GOT3 (cell line): ENCODE results near the gene TPM1.
A peak's percentile ranks its signal among the peaks of the same experiment; 100 is the strongest.
"Not testable (repeated sequence)": the region's sequence is repeated elsewhere in the genome, so short reads cannot be mapped to it uniquely, and the experiment has no call there.

Experiments used
- DNase-seq: peaks from one replicate; lab custom pipeline; 2025; ENCODE audit warnings: mixed read lengths; lab: John Stamatoyannopoulos, UW

TPM1 gene

DNA sequence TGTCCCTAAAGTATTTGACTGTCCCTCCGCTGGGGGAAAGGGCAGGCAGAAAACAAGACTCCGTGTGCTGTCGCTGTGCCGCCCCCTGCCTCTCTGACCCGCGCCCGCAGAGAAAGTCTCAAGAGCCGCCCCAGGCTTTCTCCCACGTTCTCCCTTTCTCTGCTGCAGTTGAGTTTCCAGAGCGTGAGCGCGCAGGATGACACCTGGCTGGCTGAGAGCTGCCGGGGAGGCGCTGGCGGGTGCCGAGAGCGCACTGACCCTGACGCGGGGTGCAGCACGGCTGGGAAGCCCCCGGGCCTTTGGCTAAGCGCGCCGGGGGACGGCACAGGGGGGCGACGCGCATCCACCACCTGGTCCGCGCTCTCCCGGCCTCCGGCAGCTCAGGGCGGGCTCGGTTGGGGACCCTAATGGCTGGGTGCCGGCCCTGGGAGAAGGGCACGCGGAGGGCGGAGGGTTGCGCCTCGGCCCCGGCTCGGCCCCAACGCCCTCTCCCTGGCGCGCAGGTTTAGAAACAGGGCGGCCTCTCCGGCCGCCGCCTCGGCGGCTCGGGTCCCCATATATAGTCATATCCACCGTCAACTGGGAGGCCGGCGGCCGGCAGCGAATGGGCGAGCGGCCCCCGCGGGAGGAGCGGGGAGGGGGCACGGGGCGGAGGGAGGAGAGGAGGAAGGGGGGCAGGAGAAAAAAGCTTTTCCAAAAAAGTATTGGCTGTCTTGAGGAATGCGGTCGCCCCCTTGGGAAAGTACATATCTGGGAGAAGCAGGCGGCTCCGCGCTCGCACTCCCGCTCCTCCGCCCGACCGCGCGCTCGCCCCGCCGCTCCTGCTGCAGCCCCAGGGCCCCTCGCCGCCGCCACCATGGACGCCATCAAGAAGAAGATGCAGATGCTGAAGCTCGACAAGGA, at the start of gene TPM1:
TPM1 (plus strand) TSS at position 774 of the 903 bp plus-strand sequence; CDS start at position 857, 83 bp downstream.
- DNase-seq = peak; percentile 51

GRCh38 chr15:62993066-62993465, 49.5 kb upstream of the TPM1 start:
- no peak for DNase-seq

DNA sequence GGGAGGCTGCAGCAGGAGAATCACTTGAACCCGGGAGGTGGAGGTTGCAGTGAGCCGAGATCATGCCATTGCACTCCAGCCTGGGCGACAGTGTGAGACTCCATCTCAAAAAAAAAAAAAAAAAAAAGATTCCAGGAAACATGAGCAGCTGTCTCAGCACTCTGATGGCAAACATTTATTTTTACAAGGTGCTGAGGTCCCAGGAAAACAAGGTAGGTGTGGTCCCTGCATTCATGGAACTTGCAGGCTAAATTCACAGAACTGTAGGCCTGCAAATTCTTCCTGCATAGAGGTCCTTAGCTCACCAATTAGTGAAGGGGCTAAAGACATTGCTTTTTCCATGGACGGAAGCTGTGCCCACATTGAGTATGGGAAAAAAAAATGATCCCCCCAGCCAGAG, 48.9 kb upstream of the TPM1 start:
- not testable (repeated sequence) for DNase-seq

DNA sequence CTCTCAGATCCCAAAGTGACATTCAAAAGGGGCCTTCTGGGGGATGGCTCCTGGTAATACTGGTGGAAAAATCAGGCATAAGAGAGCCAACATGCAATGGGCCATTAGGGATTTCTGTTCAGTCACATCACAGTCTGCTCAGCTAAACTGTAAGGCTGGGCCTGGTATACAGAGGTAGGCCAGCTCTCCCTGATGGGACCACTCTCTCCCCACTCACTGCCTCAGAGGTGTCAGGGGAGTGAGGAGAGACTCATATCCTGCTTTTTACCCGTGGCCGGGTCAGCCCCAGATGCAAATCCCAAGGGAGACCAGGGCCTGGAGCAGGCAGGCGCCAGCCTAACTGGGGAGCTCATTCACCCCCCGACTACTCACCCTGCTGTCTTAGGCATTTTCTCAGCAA, 48.1 kb upstream of the TPM1 start:
- DNase-seq = no peak

- no peak for DNase-seq
These were observed 47.4 kb upstream of the TPM1 start for GRCh38 chr15:62994975-62995681.

DNA sequence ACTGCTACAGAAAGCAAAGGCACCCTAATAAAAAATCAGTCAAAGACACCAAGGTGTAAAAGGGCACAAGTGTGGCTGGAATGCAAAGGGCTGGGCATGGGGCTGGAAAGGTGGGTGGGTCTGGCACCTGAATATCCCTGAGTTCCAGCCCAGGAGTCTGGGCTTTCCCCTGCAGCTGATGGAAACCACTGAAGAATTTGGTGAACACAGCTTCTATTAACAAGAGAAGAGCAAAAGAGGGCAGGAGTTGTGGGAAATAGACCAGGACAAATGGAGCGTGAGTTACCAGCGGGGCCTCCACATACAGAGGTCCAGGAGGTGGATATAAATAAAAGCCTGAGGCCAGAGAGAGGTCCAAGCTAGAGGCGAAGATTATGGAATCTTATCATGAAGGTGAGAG, 45.1 kb upstream of the TPM1 start:
- no peak for DNase-seq

DNA sequence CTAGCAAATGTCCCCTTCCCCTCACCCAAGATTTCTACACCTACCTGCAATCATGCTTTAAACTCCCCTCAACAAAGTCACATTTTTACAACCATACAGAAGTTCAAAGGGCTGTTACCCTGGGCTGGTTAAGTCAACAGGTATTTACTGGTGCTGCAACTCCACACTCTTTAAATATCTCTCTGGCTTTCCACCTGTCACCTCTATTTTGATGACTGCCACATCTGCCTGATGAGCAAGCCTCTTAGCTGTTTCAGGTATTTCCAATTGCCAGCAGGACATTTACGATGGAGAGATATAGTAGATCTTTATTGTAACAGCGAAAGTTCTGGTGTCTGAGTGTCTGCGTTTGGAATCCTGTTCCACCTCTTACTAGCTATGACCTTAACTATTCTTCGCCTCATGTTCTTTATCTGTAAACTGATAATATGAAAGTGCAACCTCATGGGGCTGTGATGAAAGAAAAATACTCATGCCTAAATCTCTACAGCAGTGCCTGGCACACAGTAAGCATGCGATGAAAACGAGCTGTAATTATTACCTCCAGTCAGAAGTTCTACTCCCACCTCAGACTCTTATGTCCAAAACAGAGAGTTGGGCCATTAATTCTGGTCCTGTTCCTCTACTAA, 44.2 kb upstream of the TPM1 start:
- DNase-seq = no peak

GRCh38 chr15:62999178-62999577, 43.4 kb upstream of the TPM1 start:
- no peak for DNase-seq

DNA sequence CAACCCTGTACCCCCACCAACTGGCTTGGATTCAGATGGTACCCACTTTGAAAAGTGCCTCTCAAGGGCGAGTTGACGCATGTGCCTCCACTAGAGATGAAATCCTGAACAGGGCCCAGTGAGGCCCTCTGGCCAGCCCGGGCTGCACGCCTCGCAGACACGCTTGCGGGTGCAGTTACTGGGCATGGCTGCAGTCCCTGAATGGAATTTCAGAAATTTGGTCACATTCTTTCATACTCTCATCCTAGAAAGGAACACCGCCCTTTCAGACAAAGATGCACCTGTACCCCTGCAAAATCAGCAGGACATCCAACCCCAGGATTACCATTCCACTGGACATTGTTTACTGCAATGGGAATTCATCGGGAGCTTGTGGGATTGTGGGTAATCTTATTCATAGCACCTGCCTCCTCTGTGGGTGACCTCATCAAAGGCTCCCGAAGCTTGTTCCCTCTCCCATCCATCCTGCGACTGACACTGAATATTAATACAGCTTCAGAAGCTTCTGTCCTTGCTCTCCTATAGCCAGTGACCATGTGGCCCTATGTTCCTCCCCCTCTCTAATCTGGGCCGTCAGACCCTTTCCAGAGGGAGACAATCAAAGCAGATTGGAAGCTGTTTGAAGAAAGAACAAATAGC, 42.5 kb upstream of the TPM1 start:
- no peak for DNase-seq

- DNase-seq = no peak
These were observed 41.8 kb upstream of the TPM1 start for GRCh38 chr15:63000706-63001105.

DNA sequence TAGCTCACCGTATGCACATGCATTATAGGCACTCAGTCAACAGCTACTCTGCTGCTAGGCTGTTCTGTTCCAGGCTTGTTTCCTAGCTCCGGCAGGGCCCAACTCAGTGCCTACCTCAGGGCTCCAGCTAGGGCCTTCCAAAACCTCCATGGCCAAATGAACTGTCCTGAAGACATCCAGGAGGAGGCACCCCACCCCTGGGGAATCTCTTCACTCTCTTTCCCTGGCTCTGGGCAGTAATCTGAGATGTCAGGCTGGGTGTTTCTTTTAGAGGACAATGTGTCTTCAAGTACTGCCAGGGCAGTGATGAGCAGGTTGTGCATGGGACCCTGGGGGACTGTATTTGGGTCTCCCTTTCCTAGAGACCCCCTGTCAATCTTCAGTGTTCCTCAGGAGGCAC, 38.3 kb upstream of the TPM1 start:
- no peak for DNase-seq

DNA sequence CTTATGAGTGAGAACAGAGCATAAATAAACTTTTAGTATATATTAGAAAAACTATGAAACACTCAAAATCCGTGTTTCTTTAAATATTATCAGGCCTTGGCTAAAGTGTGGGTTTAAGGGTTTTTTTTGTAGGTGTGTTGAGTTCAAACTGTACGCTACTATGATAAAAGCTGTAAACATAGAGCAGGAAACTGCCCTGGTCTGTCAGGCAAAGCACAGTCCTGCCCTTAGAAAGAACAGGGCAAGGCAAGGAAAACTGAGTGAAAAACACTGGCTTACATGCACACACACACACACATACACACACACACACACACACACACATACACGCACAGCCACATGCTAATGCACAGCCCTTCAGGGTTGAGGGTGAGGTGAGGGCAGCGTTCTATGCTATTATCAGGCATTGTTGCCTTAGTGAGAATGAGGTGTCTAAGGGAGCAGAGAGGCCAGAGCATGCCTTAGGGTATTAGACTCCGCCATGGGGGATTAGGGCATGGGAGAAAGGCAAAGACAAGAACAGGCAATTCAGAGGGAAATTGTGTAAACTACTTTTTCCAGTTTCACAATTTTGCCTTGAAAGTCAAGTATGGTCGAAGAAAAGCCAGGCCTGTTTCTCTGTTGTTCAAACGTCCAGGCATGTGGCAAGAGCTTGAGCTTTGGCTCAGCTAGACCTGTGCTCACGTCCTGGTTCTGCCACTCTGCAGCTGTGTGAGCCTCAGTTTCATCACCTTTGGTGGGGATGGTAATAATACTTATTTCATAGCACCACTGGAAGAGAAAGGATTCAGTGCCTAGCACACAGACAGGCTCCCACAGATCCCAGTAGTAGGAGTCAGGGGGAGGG, 36.3 kb upstream of the TPM1 start:
- DNase-seq = no peak

DNA sequence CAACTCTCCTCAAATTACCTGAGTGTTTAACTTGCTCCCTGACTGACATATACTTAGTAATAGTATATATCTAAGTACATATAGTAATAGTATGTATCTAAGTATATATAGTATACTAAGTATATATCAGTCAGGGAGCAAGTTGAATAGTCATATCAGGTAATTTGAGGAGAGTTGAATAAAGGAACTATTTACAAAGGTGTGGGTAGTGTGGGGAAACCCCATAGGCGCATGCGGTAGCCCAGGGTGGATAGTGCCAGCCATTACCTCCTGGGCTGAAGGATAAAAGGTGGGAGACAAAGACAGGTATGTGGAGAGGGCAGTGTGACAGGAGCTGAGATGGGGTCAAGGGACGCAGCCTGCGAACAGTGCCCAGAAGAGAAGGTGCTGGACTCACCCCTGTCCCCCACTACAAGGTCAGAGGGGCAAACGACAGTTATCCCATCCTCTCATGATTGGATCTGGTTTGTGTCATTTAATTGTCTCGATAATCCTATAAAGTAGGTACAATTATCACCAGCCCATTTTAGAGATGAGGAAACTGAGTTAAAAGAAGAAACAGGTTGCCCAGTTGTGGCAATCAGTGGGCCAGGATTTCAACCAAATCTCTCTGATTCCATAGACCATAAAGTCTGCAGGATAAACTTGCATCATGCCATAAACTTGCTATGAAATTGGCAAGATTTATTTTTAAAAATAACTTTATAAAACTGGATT, 34.1 kb upstream of the TPM1 start:
- DNase-seq = no peak

DNA sequence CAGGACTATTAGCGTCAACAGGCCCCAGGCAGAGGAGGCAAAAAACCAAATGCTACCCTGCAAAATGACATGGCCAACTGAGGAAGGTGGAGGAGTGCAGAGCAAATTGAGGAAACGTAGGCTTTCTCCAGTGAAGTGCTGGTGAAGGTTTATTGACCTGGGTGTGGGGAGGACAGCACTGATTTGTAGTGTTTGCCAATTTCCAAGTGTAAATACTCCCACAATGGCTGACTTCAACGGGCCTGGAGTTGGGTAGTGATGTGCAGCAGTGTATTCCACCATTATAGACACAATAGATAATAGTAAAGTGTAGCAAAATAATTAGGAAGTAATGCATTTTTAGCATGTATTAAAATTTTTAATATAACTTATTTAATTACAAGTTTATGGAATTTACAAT, 32.2 kb upstream of the TPM1 start:
- DNase-seq = no peak

GRCh38 chr15:63010920-63011693, 31.4 kb upstream of the TPM1 start:
- no peak for DNase-seq

- no peak for DNase-seq
These were observed 30.1 kb upstream of the TPM1 start for GRCh38 chr15:63012444-63012843.

GRCh38 chr15:63013052-63013808, 29.3 kb upstream of the TPM1 start:
- DNase-seq = no peak

GRCh38 chr15:63014578-63014977, 28.0 kb upstream of the TPM1 start:
- no peak for DNase-seq

- DNase-seq = no peak
These were observed 26.9 kb upstream of the TPM1 start for GRCh38 chr15:63015618-63016017.
